ENCODE results near the gene GALNT1.

- TF ChIP-seq CTCF (IDR thresholded peaks at IDR 0.05) (no peak), POLR2A (IDR thresholded peaks at IDR 0.05) (no peak)
Observed at GRCh38 chr18:35707247-35707646, 125.7 kb downstream of the GALNT1 start.
